Body of pancreas (tissue), 4 donors: ENCODE results near the gene BUB3.

Experiments
- CTCF ChIP-seq, 7 experiments: fragments of 450-650 bp in 4 of 7; fragments of 200-600 bp in 3 of 7; sonication (generic) in 3 of 7; IDR thresholded peaks; one replicate each; pipeline ENCODE4 v1.5.1; 2016 to 2019; ENCODE audit warnings: antibody characterized with exemption in 7 of 7
- POLR2A ChIP-seq, 3 donors: fragments of 450-650 bp; IDR thresholded peaks; one replicate each; pipeline ENCODE4 v1.6.1; 2016; ENCODE audit warnings: antibody characterized with exemption in 3 of 3, mild to moderate bottlenecking in 2 of 3

GRCh38 chr10:123191886-123192285 is 37.7 kb downstream of the BUB3 start:
- no peak for TF ChIP-seq CTCF (IDR thresholded peaks at IDR 0.05)
- no peak for TF ChIP-seq POLR2A (IDR thresholded peaks at IDR 0.05)
